Heart left ventricle (tissue), 16 donors: Measurements from ENCODE around the gene MAN2B2. TPM values are rescaled to one million over a fixed set of nuclear protein-coding genes. Genes with fewer than 3 reads are reported as not detected.
A peak's percentile ranks its signal among the peaks of the same experiment; 100 is the strongest.
"Not testable (repeated sequence)": the region's sequence is repeated elsewhere in the genome, so short reads cannot be mapped to it uniquely, and the experiment has no call there.

Experiments
- ATAC-seq, 4 donors: fragments of 200-7000 bp; cut with Tn5 transposase; one replicate each; pipeline ENCODE4 v1.9.1; 2020 to 2022; ENCODE audit warnings: moderate library complexity in 4 of 4, mild to moderate bottlenecking in 3 of 4, moderate number of reproducible peaks in 1 of 4
- DNase-seq, 5 donors: peaks; one replicate each; pipeline ENCODE4 v3.0.0-alpha.2; 2020
- H3K27ac ChIP-seq, 12 donors: fragments of 200-600 bp; sonication (generic) in 4 of 12; one replicate each; pipeline versions ENCODE4 v1.5.0 to v1.8.0; 2016 to 2022; ENCODE audit warnings: mild to moderate bottlenecking in 2 of 12
- H3K27me3 ChIP-seq, 9 donors: fragments of 200-600 bp; sonication (generic) in 2 of 9; one replicate each; pipeline versions ENCODE4 v1.5.1 to v1.8.0; 2016 to 2022; ENCODE audit warnings: mild to moderate bottlenecking in 3 of 9
- H3K36me3 ChIP-seq, 9 donors: fragments of 200-600 bp; sonication (generic) in 2 of 9; one replicate each; pipeline versions ENCODE4 v1.5.0 to v1.8.0; 2018 to 2022; ENCODE audit warnings: mild to moderate bottlenecking in 2 of 9
- H3K4me1 ChIP-seq, 12 donors: fragments of 200-600 bp; sonication (generic) in 4 of 12; one replicate each; pipeline versions ENCODE4 v1.5.0 to v1.8.0; 2016 to 2022; ENCODE audit warnings: mild to moderate bottlenecking in 3 of 12
- H3K4me3 ChIP-seq, 12 donors: fragments of 200-600 bp; sonication (generic) in 4 of 12; one replicate each; pipeline versions ENCODE4 v1.5.0 to v1.8.0; 2017 to 2022; ENCODE audit warnings: mild to moderate bottlenecking in 9 of 12, moderate library complexity in 4 of 12
- H3K9me3 ChIP-seq, 12 donors: fragments of 200-600 bp; sonication (generic) in 4 of 12; one replicate each; pipeline versions ENCODE4 v1.5.0 to v1.8.0; 2016 to 2022; ENCODE audit warnings: mild to moderate bottlenecking in 1 of 12
- CTCF ChIP-seq, 12 donors: fragments of 200-600 bp; sonication (generic) in 4 of 12; IDR thresholded peaks; one replicate each; pipeline versions ENCODE4 v1.5.0 to v1.8.0; 2018 to 2022; ENCODE audit warnings: antibody characterized with exemption in 12 of 12, mild to moderate bottlenecking in 5 of 12
- POLR2A ChIP-seq, 2 donors: fragments of 450-650 bp; IDR thresholded peaks; one replicate each; pipeline ENCODE4 v1.6.1; 2017; ENCODE audit warnings: antibody characterized with exemption in 2 of 2, mild to moderate bottlenecking in 2 of 2, moderate library complexity in 2 of 2
- WGBS, 4 donors: extraction: QIAGEN DNeasy Blood & Tissue Kit in 2 of 4; methylation state at CpG; one replicate each; pipeline versions ENCODE4 v1.1.5 to v1.1.7; 2013 to 2018; 5-methylcytosine and 5-hydroxymethylcytosine counted together
- intact Hi-C, 10 donors: fragments of 100-400 bp; cut with DNase I; formaldehyde crosslinking; loops; one replicate each; pipeline versions ENCODE4 v1.11.1 to v1.14.2; 2022
- polyA plus RNA-seq, 2 donors: library from polyadenylated mRNA; stranded (reverse); fragments of 200-250 nt; gene quantifications; one replicate each; pipeline ENCODE4 v1.2.3, GENCODE V29; 2013
- total RNA-seq, 9 donors: library from RNA; depleted of rRNA in 2 of 9; stranded (reverse); fragments of >200 nt in 2 of 9; fragmentation: NEBNext Ultra II Directional in 3 of 9; extraction: Animal tissue kit (Norgen Biotek cat#: 25700) in 3 of 9; gene quantifications; one replicate each; pipeline versions ENCODE4 v1.1.0 to v1.2.4, GENCODE V29; 2016 to 2023
- donor health status: ischemic (EF 13 %, LVEDD 7.1; RV severe dilation, severe dysfunction).
- donor health status: healthy with polysubstance abuse.
- donor health status: DM: no; HTN: yes; CAD: no.
- donor health status: DM: no; HTN: no; CAD: no.
- donor health status: ischemic (EF 25% LVEDD 6.9; RV normal size, moderate dysfunction).
- donor health status: ischemic (EF 25% LVEDD 5.7; RV mildly dilated, moderate dysfunction).
- donor health status: healthy.
- donor health status: DM: yes; HTN: yes; CAD: no.
- donor health status: ischemic (EF 35%, LVEDD 5.7; RV mildly dilated, moderate dysfunction).
- donor health status: nonischemic (EF 11% LVEDD 7.7; RV severe dilation, severe dysfunction).
- donor health status: DM: yes; HTN: yes; CAD: no.
- donor health status: PGD.
- donor health status: ischemic (EF 29% LVEDD 5.4; RV normal size, mild dysfunction).
- donor health status: nonischemic (EF 23%, LVEDD 6.1; RV moderate dilation, normal function).

Gene MAN2B2
- total and polyA plus RNA-seq, 11 donors: 4.4 to 33.6 (median 19.8) TPM

GRCh38 chr4:6665320-6665654, 90.3 kb downstream of the MAN2B2 start:
- H3K4me3 ChIP-seq: no peak overlapping the region
- peaks cover 0 to under 1% (median 0%) of the 10 kb centered on the region in 9 donors for H3K36me3 ChIP-seq
- ATAC-seq (no peak), DNase-seq (no peak)
- peaks cover 0 to 36% (median 7%) of the 10 kb centered on the region in 9 donors for H3K27me3 ChIP-seq
- H3K9me3 ChIP-seq: no peaks in the 10 kb centered on the region
- H3K4me1 ChIP-seq: peaks cover 0 to 14% (median 6%) of the 10 kb centered on the region in 12 donors
- H3K27ac ChIP-seq: no peak overlapping the region
- TF ChIP-seq POLR2A (IDR thresholded peaks at IDR 0.05) (no peak), CTCF (IDR thresholded peaks at IDR 0.05) (no peak)
- intact Hi-C loops: no loop called here
- 90 to 97% (median 96%) methylated on average over 9 of the region's 9 CpGs for WGBS, 4 donors

DNA sequence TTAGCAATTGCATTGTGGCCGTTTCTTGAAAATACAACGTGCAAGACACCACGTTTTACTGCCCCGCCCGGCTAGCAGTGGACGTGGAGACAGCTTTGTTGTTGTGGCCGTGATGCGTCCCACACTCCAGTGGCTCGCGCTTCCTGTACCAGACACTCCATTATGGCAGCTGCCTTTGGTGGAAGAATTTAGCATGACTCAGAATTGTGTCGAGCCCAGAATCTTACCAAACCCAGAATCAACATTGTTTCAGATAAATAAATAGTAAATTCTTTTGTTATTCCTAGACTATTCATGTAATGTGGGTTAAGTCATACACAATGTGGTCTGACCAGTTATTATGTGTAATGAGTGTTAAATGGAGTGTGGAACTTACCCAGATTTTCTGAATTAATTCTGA, 93.4 kb downstream of the MAN2B2 start:
- Histone ChIP-seq H3K27ac (no peak overlapping the region), H3K4me3 (no peak overlapping the region), H3K4me1 (peaks cover 0 to 14% (median 7%) of the 10 kb centered on the region in 12 donors), H3K36me3 (peaks cover 0 to 5% (median 0%) of the 10 kb centered on the region in 9 donors), H3K9me3 (no peaks in the 10 kb centered on the region), H3K27me3 (peaks cover 0 to 24% (median 7%) of the 10 kb centered on the region in 9 donors)
- WGBS, 4 donors: 84 to 89% (median 85%) methylated on average over 11 of the region's 11 CpGs
- intact Hi-C loops: no loop called here
- TF ChIP-seq POLR2A (IDR thresholded peaks at IDR 0.05) (no peak), CTCF (IDR thresholded peaks at IDR 0.05) (no peak)
- ATAC-seq (no peak), DNase-seq (no peak)

GRCh38 chr4:6671648-6672047, 96.7 kb downstream of the MAN2B2 start:
- intact Hi-C loops: loop anchor here in 2 of 10 donors (2.0 to 5.0 kb wide), 2 partner anchors 31 to 36 kb away; partner anchors contain the start of genes MRFAP1 (in 1 of the 2) and MRFAP1L1 (in 1 of the 2)
- no peak overlapping the region for H3K27ac ChIP-seq
- ATAC-seq: no peak
- no peak for TF ChIP-seq POLR2A (IDR thresholded peaks at IDR 0.05)
- no peak for TF ChIP-seq CTCF (IDR thresholded peaks at IDR 0.05)
- DNase-seq: no peak
- H3K4me3 ChIP-seq: no peak overlapping the region
- H3K9me3 ChIP-seq: no peaks in the 10 kb centered on the region
- no peaks in the 10 kb centered on the region for H3K27me3 ChIP-seq
- 88 to 100% (median 97%) methylated on average over 1 of the region's 1 CpG for WGBS, 4 donors
- H3K36me3 ChIP-seq: peaks cover 0 to 13% (median 8%) of the 10 kb centered on the region in 9 donors
- H3K4me1 ChIP-seq: peaks cover 3 to 31% (median 22%) of the 10 kb centered on the region in 12 donors

- ATAC-seq (no peak), DNase-seq (no peak)
- intact Hi-C loops: loop anchor here in 2 of 10 donors (2.0 to 5.0 kb wide), 2 partner anchors 31 to 35 kb away; partner anchors contain the start of genes MRFAP1 (in 1 of the 2) and MRFAP1L1 (in 1 of the 2)
- Histone ChIP-seq H3K27ac (no peak overlapping the region), H3K36me3 (peaks cover 0 to 13% (median 8%) of the 10 kb centered on the region in 9 donors), H3K4me1 (peaks cover 3 to 36% (median 27%) of the 10 kb centered on the region in 12 donors), H3K9me3 (no peaks in the 10 kb centered on the region), H3K27me3 (no peaks in the 10 kb centered on the region), H3K4me3 (no peak overlapping the region)
- 95 to 97% (median 97%) methylated on average over 19 of the region's 19 CpGs for WGBS, 4 donors
- no peak for TF ChIP-seq POLR2A (IDR thresholded peaks at IDR 0.05)
- no peak for TF ChIP-seq CTCF (IDR thresholded peaks at IDR 0.05)
Observed at GRCh38 chr4:6672131-6672530, 97.1 kb downstream of the MAN2B2 start.

GRCh38 chr4:6672541-6673190, 97.7 kb downstream of the MAN2B2 start:
- H3K9me3 ChIP-seq, DNase-seq, ATAC-seq, H3K27me3 ChIP-seq, H3K27ac ChIP-seq: not testable (repeated sequence)
- intact Hi-C loops: loop anchor here in 3 of 10 donors (1.0 to 5.0 kb wide), 3 partner anchors 32 to 35 kb away; partner anchors contain the start of genes MRFAP1 (in 2 of the 3) and MRFAP1L1 (in 1 of the 3)
- Histone ChIP-seq H3K36me3 (peaks cover 0 to 15% (median 8%) of the 10 kb centered on the region in 9 donors), H3K4me3 (peak overlapping the region in 2 of 12 donors; percentile 66 to 96), H3K4me1 (peaks cover 3 to 41% (median 30%) of the 10 kb centered on the region in 12 donors)
- 95 to 99% (median 97%) methylated on average over 21 to 34 of the region's 34 CpGs for WGBS, 4 donors
